Activated CD4-positive, alpha-beta T cell treated with anti-CD3 and anti-CD28 coated beads, Interleukin-10, Interleukin-2, amounts not matched to agents 100 ng/mL and 50 ng/mL, durations not matched to agents 16 hours and 8 hours (primary cell): Measurements from ENCODE around the gene GAB1.

Experiments
- DNase-seq: peaks from one replicate; pipeline ENCODE4 v3.0.0-alpha.2; 2020

The GAB1 gene

GRCh38 chr4:143359644-143360193 is 23.0 kb downstream of the GAB1 start:
- DNase-seq, result peak; percentile 35

- DNase-seq, result no peak
These were observed 24.4 kb downstream of the GAB1 start for GRCh38 chr4:143360838-143361625.

GRCh38 chr4:143362349-143363046 is 25.8 kb downstream of the GAB1 start:
- peak; percentile 17 for DNase-seq

GRCh38 chr4:143363332-143363731 is 26.7 kb downstream of the GAB1 start:
- DNase-seq, result no peak

GRCh38 chr4:143364063-143364462 is 27.4 kb downstream of the GAB1 start:
- no peak for DNase-seq

GRCh38 chr4:143367863-143368262 is 31.2 kb downstream of the GAB1 start:
- DNase-seq, result no peak

- DNase-seq, result no peak
These were observed 32.9 kb downstream of the GAB1 start for GRCh38 chr4:143369552-143369951.

GRCh38 chr4:143372093-143372915 is 35.6 kb downstream of the GAB1 start:
- DNase-seq, result no peak

GRCh38 chr4:143374255-143374654 is 37.6 kb downstream of the GAB1 start:
- no peak for DNase-seq

- DNase-seq, result no peak
These were observed 38.1 kb downstream of the GAB1 start for GRCh38 chr4:143374771-143375170.

- DNase-seq, result peak; percentile 36
These were observed 38.8 kb downstream of the GAB1 start for GRCh38 chr4:143375326-143376073.

GRCh38 chr4:143377611-143378099 is 41.0 kb downstream of the GAB1 start:
- no peak for DNase-seq

- no peak for DNase-seq
These were observed 44.0 kb downstream of the GAB1 start for GRCh38 chr4:143380629-143381028.

- DNase-seq, result no peak
These were observed 44.8 kb downstream of the GAB1 start for GRCh38 chr4:143381189-143382118.

- no peak for DNase-seq
These were observed 45.9 kb downstream of the GAB1 start for GRCh38 chr4:143382596-143382995.

- DNase-seq, result no peak
These were observed 46.4 kb downstream of the GAB1 start for GRCh38 chr4:143383005-143383574.

GRCh38 chr4:143384381-143384994 is 47.8 kb downstream of the GAB1 start:
- DNase-seq, result no peak

GRCh38 chr4:143386812-143387211 is 50.1 kb downstream of the GAB1 start:
- DNase-seq, result no peak

- DNase-seq, result no peak
These were observed 53.0 kb downstream of the GAB1 start for GRCh38 chr4:143389579-143390195.

- no peak for DNase-seq
These were observed 54.1 kb downstream of the GAB1 start for GRCh38 chr4:143390764-143391163.
